Lung (tissue), 12 donors: ENCODE data around the gene RBPJ. TPM values are rescaled to one million over a fixed set of nuclear protein-coding genes. Genes with fewer than 3 reads are reported as not detected.

ENCODE experiments used
- ATAC-seq: fragments of 200-7000 bp; cut with Tn5 transposase; one replicate; pipeline ENCODE4 v1.9.1; 2020; ENCODE audit warnings: moderate number of reproducible peaks; ENCODE audit not compliant: insufficient read depth, low FRiP score
- DNase-seq, 3 donors: peaks; one replicate each; pipeline ENCODE4 v3.0.0-alpha.2; 2013 to 2017
- H3K27ac ChIP-seq, 2 donors: one replicate each; pipeline ENCODE4 v1.5.1; 2013; ENCODE audit warnings: mild to moderate bottlenecking in 2 of 2, moderate library complexity in 2 of 2, control low read depth in 1 of 2, inconsistent platforms in 1 of 2, low read depth in 1 of 2, low read length in 1 of 2
- H3K27me3 ChIP-seq, 3 donors: one replicate each; pipeline ENCODE4 v1.5.1; 2013; ENCODE audit warnings: low read length in 2 of 3; ENCODE audit not compliant: control insufficient read depth in 3 of 3, insufficient read depth in 3 of 3
- H3K36me3 ChIP-seq, 4 donors: one replicate each; pipeline ENCODE4 v1.5.1; 2013; ENCODE audit warnings: low read length in 4 of 4, mild to moderate bottlenecking in 1 of 4, moderate library complexity in 1 of 4; ENCODE audit not compliant: control insufficient read depth in 4 of 4, insufficient read depth in 4 of 4
- H3K4me1 ChIP-seq, 5 donors: one replicate each; pipeline ENCODE4 v1.5.1; 2013; ENCODE audit warnings: low read length in 5 of 5, mild to moderate bottlenecking in 2 of 5, moderate library complexity in 1 of 5; ENCODE audit not compliant: control insufficient read depth in 5 of 5, insufficient read depth in 5 of 5
- H3K4me3 ChIP-seq: one replicate; pipeline ENCODE4 v1.5.1; 2013; ENCODE audit warnings: mild to moderate bottlenecking, control low read depth, moderate library complexity
- H3K9ac ChIP-seq, 2 donors: one replicate each; pipeline ENCODE4 v1.5.1; 2013; ENCODE audit warnings: low read length in 2 of 2, control low read depth in 1 of 2; ENCODE audit not compliant: insufficient read depth in 1 of 2
- H3K9me3 ChIP-seq, 4 donors: one replicate each; pipeline ENCODE4 v1.5.1; 2013; ENCODE audit warnings: low read length in 3 of 4, mild to moderate bottlenecking in 1 of 4, moderate library complexity in 1 of 4; ENCODE audit not compliant: control insufficient read depth in 4 of 4, insufficient read depth in 3 of 4
- CTCF ChIP-seq: IDR thresholded peaks from 2 replicates; pipeline ENCODE4 v1.5.1; 2012; ENCODE audit warnings: mild to moderate bottlenecking; ENCODE audit errors: control extremely low read depth, extremely low read depth
- WGBS, 2 donors: extraction: QIAGEN DNeasy Blood & Tissue Kit; methylation state at CpG; one replicate each; pipeline ENCODE4 v1.1.7; 2013; 5-methylcytosine and 5-hydroxymethylcytosine counted together
- polyA plus RNA-seq, 2 donors: library from polyadenylated mRNA; stranded (reverse); fragments of 200-250 nt; gene quantifications; one replicate each; pipeline ENCODE4 v1.2.1, GENCODE V29; 2013
- total RNA-seq, 2 donors: library from RNA; depleted of rRNA in 1 of 2; stranded (reverse); fragments of >200 nt in 1 of 2; gene quantifications; one replicate each; pipeline ENCODE4 v1.2.1, GENCODE V29; 2014 to 2021
- donor health status: control.
- donor health status: control.
- donor health status: Bipolar disorder and iron deficiency.
- donor health status: healthy.
- donor health status: DM: yes; HTN: yes; CAD: no.

Gene RBPJ
- total and polyA plus RNA-seq, 4 donors = 39.1 to 130 (median 58.9) TPM

GRCh38 chr4:26372525-26373172, 51.8 kb downstream of the RBPJ start:
- H3K27ac ChIP-seq = peak overlapping the region in 1 of 2 donors; percentile 45
- peak; percentile 51 for ATAC-seq
- DNase-seq = peak; percentile 46 to 87 (median 70)
- no peak overlapping the region for H3K4me3 ChIP-seq
- no peaks in the 10 kb centered on the region for H3K27me3 ChIP-seq
- H3K36me3 ChIP-seq = no peaks in the 10 kb centered on the region
- TF ChIP-seq CTCF = no peak
- peaks cover 2 to 33% (median 18%) of the 10 kb centered on the region in 5 donors for H3K4me1 ChIP-seq
- peaks cover 0 to 1% (median 0%) of the 10 kb centered on the region in 4 donors for H3K9me3 ChIP-seq
- 27 to 31% methylated on average over 5 of the region's 5 CpGs for WGBS, 2 donors
- H3K9ac ChIP-seq = no peak overlapping the region

- 90 to 95% methylated on average over 6 of the region's 6 CpGs for WGBS, 2 donors
- no peaks in the 10 kb centered on the region for H3K36me3 ChIP-seq
- H3K4me3 ChIP-seq = no peak overlapping the region
- ATAC-seq (no peak), DNase-seq (peak in 1 of 3 donors; percentile 14)
- H3K9ac ChIP-seq = no peak overlapping the region
- H3K9me3 ChIP-seq = peaks cover 0 to 1% (median 0%) of the 10 kb centered on the region in 4 donors
- H3K27me3 ChIP-seq = no peaks in the 10 kb centered on the region
- H3K27ac ChIP-seq = no peak overlapping the region
- no peak for TF ChIP-seq CTCF
- peaks cover 2 to 41% (median 24%) of the 10 kb centered on the region in 5 donors for H3K4me1 ChIP-seq
Measured at GRCh38 chr4:26375551-26375950, 54.7 kb downstream of the RBPJ start.

- Histone ChIP-seq H3K27ac (no peak overlapping the region), H3K9me3 (peaks cover 0 to 1% (median 0%) of the 10 kb centered on the region in 4 donors), H3K27me3 (no peaks in the 10 kb centered on the region), H3K4me1 (peaks cover 2 to 53% (median 22%) of the 10 kb centered on the region in 5 donors), H3K4me3 (no peak overlapping the region), H3K36me3 (no peaks in the 10 kb centered on the region), H3K9ac (no peak overlapping the region)
- DNase-seq (peak in 2 of 3 donors; percentile 59 to 66), ATAC-seq (no peak)
- 64 to 74% methylated on average over 4 of the region's 4 CpGs for WGBS, 2 donors
- TF ChIP-seq CTCF = no peak
Measured at GRCh38 chr4:26377328-26378311, 56.8 kb downstream of the RBPJ start.
